Amniotic stem cell (primary cell): ENCODE results near the gene CPNE5.

Experiments
- DNase-seq: peaks from one replicate; lab custom pipeline; 2025; lab: John Stamatoyannopoulos, UW

The CPNE5 gene

GRCh38 chr6:36834576-36835341 is 4.5 kb downstream of the CPNE5 start:
- no peak for DNase-seq

- DNase-seq = no peak
Observed at GRCh38 chr6:36833182-36833789, 6.0 kb downstream of the CPNE5 start.

- no peak for DNase-seq
Observed at GRCh38 chr6:36832313-36832712, 6.9 kb downstream of the CPNE5 start.

GRCh38 chr6:36830577-36830976 is 8.7 kb downstream of the CPNE5 start:
- no peak for DNase-seq

- no peak for DNase-seq
Observed at GRCh38 chr6:36829919-36830544, 9.2 kb downstream of the CPNE5 start.

- DNase-seq = no peak
Observed at GRCh38 chr6:36827261-36828079, 11.8 kb downstream of the CPNE5 start.

- DNase-seq = no peak
Observed at GRCh38 chr6:36826520-36827227, 12.6 kb downstream of the CPNE5 start.

GRCh38 chr6:36825994-36826393 is 13.2 kb downstream of the CPNE5 start:
- no peak for DNase-seq

- no peak for DNase-seq
Observed at GRCh38 chr6:36825452-36825851, 13.8 kb downstream of the CPNE5 start.

GRCh38 chr6:36824253-36824652 is 15.0 kb downstream of the CPNE5 start:
- no peak for DNase-seq

- no peak for DNase-seq
Observed at GRCh38 chr6:36823421-36824096, 15.7 kb downstream of the CPNE5 start.

GRCh38 chr6:36822506-36823269 is 16.6 kb downstream of the CPNE5 start:
- DNase-seq = no peak

- no peak for DNase-seq
Observed at GRCh38 chr6:36821581-36822335, 17.5 kb downstream of the CPNE5 start.

- peak; percentile 19 for DNase-seq
Observed at GRCh38 chr6:36820700-36821580, 18.3 kb downstream of the CPNE5 start.

GRCh38 chr6:36818756-36819155 is 20.5 kb downstream of the CPNE5 start:
- DNase-seq = no peak

GRCh38 chr6:36817847-36818246 is 21.4 kb downstream of the CPNE5 start:
- no peak for DNase-seq

- DNase-seq = no peak
Observed at GRCh38 chr6:36817176-36817817, 21.9 kb downstream of the CPNE5 start.
